Memory B cell (primary cell): Measurements from ENCODE around the gene ABCA3.

Source experiments
- ATAC-seq: fragments of 150-1000 bp; cut with Tn5 transposase; 2 replicates; pipeline ENCODE4 v1.10.0; 2021; ENCODE audit warnings: low read depth, mild to moderate bottlenecking, moderate library complexity
- DNase-seq, 2 donors: peaks; one replicate each; pipeline ENCODE4 v3.0.0; 2022; ENCODE audit warnings: low spot score in 2 of 2
- H3K27ac Mint-ChIP-seq: one replicate; pipeline ENCODE4 v1.8.0; 2022; ENCODE audit warnings: mild to moderate bottlenecking, moderate library complexity, mixed read lengths
- H3K27me3 Mint-ChIP-seq: one replicate; pipeline ENCODE4 v1.8.0; 2022; ENCODE audit warnings: mixed read lengths
- H3K36me3 Mint-ChIP-seq: one replicate; pipeline ENCODE4 v1.8.0; 2022; ENCODE audit warnings: mild to moderate bottlenecking, mixed read lengths
- H3K4me1 Mint-ChIP-seq: one replicate; pipeline ENCODE4 v1.8.0; 2022; ENCODE audit warnings: mixed read lengths
- H3K4me3 Mint-ChIP-seq: one replicate; pipeline ENCODE4 v1.8.0; 2022; ENCODE audit warnings: mild to moderate bottlenecking, moderate library complexity, mixed read lengths
- H3K9me3 Mint-ChIP-seq: one replicate; pipeline ENCODE4 v1.8.0; 2022; ENCODE audit warnings: mixed read lengths

Gene ABCA3

DNA sequence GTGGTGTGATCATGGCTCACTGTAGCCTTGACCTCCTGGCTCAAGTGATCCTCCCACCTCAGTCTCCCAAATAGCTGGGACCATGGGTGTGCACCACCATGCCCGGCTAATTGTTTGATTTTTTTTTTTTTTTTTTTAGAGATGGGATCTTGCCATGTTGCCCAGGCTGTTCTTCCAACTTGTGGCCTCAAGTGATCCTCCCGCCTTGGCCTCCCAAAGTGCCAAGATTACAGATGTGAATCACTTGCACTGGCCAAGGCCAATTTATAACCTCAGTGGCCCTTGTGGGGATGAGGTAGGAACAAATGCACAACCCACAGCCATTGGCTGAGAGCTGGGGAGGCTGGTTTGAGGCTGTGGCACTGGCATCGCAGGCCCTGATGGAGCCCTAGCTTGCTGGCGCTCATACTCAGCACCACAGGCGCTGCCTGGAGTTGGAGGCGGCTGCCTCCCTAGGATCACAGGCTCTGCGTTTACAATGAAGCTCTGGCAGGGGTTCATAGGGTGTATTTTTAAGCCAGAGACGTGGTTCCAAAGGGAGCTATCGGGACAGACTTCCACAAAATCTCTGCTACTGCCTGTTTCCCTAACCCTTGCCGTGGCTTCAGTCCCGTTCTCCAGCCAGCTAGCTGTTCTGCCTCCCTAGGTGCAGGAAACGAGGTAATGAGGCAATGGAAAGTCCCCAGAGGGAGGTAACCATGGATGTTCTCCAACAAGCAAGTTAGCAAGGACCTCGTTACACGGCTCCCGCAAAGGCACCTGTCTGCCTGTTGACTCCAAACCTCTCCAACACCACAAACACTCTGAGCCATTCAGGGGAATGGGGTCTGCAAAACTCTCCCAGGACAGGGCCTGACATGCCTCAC is 2.9 kb downstream of the ABCA3 start:
- Mint-ChIP-seq H3K9me3 (no peaks in the 10 kb centered on the region), H3K36me3 (no peaks in the 10 kb centered on the region), H3K27ac (no peak overlapping the region), H3K4me3 (no peak overlapping the region), H3K4me1 (peaks cover 6% of the 10 kb centered on the region), H3K27me3 (peaks cover 3% of the 10 kb centered on the region)
- ATAC-seq (no peak), DNase-seq (no peak)

DNA sequence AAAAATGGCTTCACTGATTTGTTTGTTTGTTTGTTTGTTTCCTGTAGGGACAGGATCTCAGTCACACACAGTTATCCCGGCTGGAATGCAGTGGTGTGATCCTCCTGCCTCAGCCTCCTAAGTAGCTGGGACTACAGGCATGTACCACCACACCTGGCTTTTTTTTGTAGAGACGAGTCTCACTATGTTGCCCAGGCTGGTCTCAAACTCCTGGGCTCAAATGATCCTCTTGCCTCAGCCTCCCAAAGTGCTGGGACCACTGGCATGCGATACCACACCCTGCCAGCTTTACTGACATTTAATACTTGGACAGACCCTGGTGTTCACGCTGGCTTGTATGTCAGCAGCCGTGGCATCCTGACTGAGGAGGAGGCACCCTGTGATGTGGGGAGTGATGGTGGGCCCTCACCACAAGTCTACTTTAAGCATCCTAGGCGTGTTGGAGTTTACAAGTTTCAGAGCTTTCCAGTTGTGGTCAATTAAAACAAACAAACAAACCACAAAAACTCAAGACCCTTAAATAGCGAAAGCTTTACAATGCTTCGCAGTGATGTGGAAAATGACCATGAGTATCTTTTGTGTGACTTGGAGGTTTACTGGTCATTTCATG is 5.1 kb downstream of the ABCA3 start:
- no peak for DNase-seq
- ATAC-seq = no peak
- peaks cover 4% of the 10 kb centered on the region for H3K4me1 Mint-ChIP-seq
- no peaks in the 10 kb centered on the region for H3K36me3 Mint-ChIP-seq
- no peak overlapping the region for H3K27ac Mint-ChIP-seq
- no peak overlapping the region for H3K4me3 Mint-ChIP-seq
- no peaks in the 10 kb centered on the region for H3K9me3 Mint-ChIP-seq
- H3K27me3 Mint-ChIP-seq = peaks cover 3% of the 10 kb centered on the region

DNA sequence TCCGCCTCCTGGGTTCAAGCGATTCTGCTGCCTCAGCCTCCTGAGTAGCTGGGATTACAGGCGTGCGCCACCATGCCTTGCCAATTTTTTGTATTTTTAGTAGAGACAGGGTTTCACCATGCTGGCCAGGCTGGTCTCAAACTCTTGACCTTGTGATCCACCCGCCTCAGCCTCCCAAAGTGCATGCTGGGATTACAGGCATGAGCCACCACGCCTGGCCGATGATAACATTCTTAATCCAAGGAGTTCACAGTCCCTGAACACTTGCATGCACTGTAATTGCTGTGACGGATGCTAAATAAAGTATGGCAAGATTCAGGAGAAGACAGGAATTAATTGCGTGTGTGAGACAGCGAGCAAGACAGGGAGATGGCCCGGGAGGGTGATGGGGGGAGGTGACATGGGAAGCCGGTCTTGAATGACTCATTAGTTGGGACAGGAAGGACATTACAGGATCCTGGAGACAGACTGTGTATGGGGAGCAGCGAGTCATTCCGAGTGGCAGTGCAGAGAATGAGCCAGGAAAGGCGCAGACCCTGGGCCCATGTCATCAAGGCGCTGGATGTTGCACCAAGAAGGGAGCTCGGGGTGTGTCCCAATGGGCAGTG is 6.7 kb downstream of the ABCA3 start:
- peaks cover 3% of the 10 kb centered on the region for H3K27me3 Mint-ChIP-seq
- H3K4me3 Mint-ChIP-seq = no peak overlapping the region
- H3K9me3 Mint-ChIP-seq = no peaks in the 10 kb centered on the region
- no peaks in the 10 kb centered on the region for H3K36me3 Mint-ChIP-seq
- no peaks in the 10 kb centered on the region for H3K4me1 Mint-ChIP-seq
- ATAC-seq = no peak
- no peak overlapping the region for H3K27ac Mint-ChIP-seq
- DNase-seq = no peak

DNA sequence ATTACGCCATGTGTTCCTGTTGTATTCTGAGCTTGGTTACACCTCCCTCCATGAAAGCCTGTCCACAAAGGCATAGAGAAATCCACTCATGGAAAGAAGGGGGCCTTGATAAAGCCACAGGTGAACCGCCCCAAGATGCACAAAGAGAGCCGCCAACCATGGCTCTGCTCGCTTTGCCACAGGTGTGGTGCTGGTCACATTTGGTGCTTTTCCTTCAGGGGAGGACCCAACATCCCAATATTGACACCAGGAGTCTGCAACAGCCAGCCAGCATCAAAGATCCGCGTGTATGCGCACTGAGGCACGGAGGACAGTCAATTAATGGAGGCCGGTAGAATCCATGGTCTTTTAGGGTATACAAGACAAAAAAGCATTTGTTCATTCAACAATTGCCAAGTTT is 7.3 kb downstream of the ABCA3 start:
- Mint-ChIP-seq H3K4me1 (no peaks in the 10 kb centered on the region), H3K36me3 (peaks cover 2% of the 10 kb centered on the region), H3K4me3 (no peak overlapping the region), H3K27me3 (peaks cover 4% of the 10 kb centered on the region), H3K27ac (no peak overlapping the region), H3K9me3 (no peaks in the 10 kb centered on the region)
- no peak for ATAC-seq
- DNase-seq = no peak

DNA sequence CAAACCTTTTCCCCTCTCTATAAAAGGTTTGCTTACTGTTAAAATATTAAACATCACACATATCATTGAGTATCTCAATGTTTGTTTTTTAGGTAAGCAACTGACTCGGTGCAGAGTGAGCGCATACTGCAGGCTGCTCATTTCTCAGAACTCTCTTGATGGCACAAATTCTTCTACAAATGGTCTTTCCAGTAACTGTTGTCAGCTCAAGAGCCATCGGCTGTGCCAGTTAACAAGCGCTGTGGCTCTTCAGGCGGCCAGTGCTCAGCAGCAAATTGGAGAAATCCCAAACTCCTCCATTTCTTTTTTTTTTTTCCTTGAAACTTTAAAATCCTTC is 8.6 kb downstream of the ABCA3 start:
- H3K4me1 Mint-ChIP-seq = no peaks in the 10 kb centered on the region
- no peak for DNase-seq
- no peak for ATAC-seq
- H3K4me3 Mint-ChIP-seq = no peak overlapping the region
- no peak overlapping the region for H3K27ac Mint-ChIP-seq
- no peaks in the 10 kb centered on the region for H3K9me3 Mint-ChIP-seq
- peaks cover 5% of the 10 kb centered on the region for H3K27me3 Mint-ChIP-seq
- H3K36me3 Mint-ChIP-seq = peaks cover 2% of the 10 kb centered on the region

DNA sequence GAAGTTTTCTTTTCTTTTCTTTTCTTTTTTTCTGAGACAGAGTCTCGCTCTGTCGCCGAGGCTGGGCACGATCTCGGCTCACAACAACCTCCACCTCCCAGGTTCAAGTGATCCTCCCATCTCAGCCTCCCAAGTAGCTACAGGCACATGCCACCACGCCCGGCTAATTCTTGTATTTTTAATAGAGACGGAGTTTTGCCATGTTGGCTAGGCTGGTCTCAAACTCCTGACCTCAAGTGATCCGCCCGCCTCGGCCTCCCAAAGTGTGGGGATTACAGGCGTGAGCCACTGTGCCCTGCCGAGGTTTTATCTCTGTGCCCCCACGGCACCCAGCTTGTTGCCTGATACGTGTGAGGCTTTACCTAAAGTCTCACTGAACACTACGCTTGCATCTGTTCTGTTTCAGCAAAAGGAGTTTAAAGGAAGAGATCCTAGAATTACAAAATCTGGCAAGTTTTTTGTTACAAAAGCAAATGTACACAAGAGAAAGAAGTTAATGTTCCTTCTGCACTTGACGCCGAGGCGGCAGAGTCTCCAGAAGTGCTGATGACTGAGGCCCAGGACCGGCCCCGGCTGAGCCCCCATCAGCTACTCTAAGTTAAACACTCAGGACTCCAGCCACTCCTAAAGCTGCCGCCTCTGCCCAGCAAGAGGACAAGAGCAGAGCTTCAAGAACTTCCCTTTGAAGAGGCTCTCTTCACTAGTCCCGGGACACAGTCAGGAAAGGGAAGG is 9.2 kb downstream of the ABCA3 start:
- Mint-ChIP-seq H3K4me1 (no peaks in the 10 kb centered on the region), H3K27me3 (peaks cover 5% of the 10 kb centered on the region), H3K27ac (no peak overlapping the region), H3K36me3 (peaks cover 2% of the 10 kb centered on the region), H3K4me3 (no peak overlapping the region), H3K9me3 (no peaks in the 10 kb centered on the region)
- DNase-seq (no peak), ATAC-seq (no peak)

DNA sequence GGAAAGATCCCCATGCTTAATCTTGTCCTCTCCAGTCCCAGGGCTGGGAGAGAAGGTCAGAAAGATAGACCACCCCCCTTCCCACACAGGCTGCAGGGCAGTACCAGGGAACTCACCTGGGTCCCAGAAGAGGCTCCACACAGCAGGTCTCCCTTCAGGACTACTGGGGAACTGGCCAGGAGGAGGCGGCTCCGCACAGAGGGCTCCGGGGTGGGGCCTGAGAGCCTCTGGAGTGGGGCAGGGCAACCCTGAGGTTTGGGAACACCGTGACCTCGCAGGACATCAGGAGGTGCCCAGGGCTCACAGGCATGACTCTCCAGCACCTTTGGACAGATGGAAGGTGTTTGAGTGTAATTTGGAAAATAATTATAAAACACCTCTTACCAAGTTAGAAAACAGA is 11.0 kb downstream of the ABCA3 start:
- ATAC-seq (no peak), DNase-seq (no peak)
- Mint-ChIP-seq H3K27ac (no peak overlapping the region), H3K4me3 (no peak overlapping the region), H3K9me3 (no peaks in the 10 kb centered on the region), H3K27me3 (peaks cover 5% of the 10 kb centered on the region), H3K36me3 (peaks cover 5% of the 10 kb centered on the region), H3K4me1 (no peaks in the 10 kb centered on the region)

DNA sequence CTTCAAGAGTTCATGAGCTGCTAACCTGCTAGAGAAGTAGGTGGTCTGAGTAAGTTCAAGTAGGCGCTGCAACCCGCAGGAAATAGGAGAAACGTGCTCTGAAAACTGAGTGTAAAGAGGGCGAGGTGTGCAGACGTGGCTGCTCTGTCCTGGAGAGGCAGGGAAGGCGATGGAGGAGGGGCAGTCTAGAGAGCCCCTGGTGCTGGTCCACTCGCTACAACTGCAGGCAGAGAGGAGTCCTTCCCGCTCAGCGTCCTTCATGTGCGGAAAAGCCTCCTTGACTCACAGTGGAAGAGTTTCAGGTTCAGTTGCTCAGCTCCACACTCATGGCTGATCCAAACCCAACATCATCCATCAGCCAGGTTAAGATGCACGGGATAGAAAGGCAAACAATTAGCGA is 12.1 kb downstream of the ABCA3 start:
- Mint-ChIP-seq H3K4me1 (no peaks in the 10 kb centered on the region), H3K27me3 (peaks cover 2% of the 10 kb centered on the region), H3K4me3 (no peak overlapping the region), H3K9me3 (no peaks in the 10 kb centered on the region), H3K27ac (no peak overlapping the region), H3K36me3 (peaks cover 5% of the 10 kb centered on the region)
- ATAC-seq (no peak), DNase-seq (no peak)

DNA sequence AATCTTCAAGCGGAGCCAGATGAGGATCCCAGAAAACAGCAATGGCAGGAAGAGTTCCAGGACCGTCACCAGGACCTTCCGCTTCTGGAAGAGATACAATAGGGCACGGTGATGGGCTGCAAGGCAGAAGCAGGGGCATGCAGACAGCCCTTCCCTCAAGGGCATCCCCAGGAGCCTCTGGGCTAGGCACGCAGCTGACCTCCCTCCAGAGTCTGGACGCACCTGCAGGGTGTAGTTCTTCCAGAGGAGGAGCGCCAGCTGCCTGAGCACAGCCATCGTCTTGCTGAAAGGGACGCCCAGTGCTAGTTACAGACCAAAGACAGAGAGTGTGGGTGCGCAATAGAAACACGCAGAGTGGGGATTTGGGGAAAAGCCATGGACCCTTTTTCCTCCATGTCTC is 14.3 kb downstream of the ABCA3 start:
- H3K27me3 Mint-ChIP-seq = peaks cover 2% of the 10 kb centered on the region
- H3K4me3 Mint-ChIP-seq = no peak overlapping the region
- DNase-seq (no peak), ATAC-seq (no peak)
- no peaks in the 10 kb centered on the region for H3K4me1 Mint-ChIP-seq
- H3K9me3 Mint-ChIP-seq = no peaks in the 10 kb centered on the region
- peaks cover 7% of the 10 kb centered on the region for H3K36me3 Mint-ChIP-seq
- H3K27ac Mint-ChIP-seq = no peak overlapping the region

DNA sequence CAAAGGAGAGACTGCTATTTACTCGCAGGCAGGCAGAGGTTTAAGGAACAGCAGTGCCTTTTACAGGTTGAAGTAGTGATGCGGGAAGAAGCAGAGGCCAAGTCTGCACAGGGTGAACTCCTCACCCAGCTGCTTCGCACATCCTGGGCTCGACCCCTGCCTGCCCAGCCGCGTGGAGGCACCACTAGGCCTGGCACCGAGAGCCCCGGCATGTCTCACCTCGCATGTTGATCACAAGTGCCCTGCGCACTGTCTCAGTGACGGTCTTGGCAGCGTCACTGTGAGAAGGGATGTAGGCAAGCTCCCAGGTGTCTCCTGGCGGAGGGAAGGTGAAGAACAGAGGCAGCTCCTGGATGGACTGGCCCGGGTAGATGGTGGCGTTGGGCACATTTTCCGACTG is 14.7 kb downstream of the ABCA3 start:
- Mint-ChIP-seq H3K36me3 (peaks cover 7% of the 10 kb centered on the region), H3K9me3 (no peaks in the 10 kb centered on the region), H3K4me3 (no peak overlapping the region), H3K27ac (no peak overlapping the region), H3K4me1 (no peaks in the 10 kb centered on the region), H3K27me3 (peaks cover 2% of the 10 kb centered on the region)
- no peak for DNase-seq
- no peak for ATAC-seq

DNA sequence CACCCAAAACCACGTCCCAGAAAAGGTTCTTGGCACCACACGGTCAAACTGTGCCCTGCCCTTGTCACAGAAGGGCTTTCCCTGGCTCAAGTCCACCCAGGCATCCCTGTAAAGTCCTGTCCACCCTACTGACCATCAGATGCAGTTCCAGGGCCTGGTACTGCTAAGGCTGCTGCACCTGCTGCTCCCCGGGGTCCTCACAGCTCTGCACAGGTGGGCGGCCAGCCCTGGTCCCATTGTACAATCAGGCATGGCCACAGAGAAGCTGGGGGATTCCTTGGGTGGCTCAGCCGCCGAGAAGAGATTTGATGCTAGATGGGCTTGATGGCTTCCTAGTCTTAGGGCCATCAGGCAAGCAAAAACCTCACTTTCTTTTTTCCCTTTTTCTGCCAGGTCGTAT is 15.3 kb downstream of the ABCA3 start:
- Mint-ChIP-seq H3K9me3 (no peaks in the 10 kb centered on the region), H3K4me3 (no peak overlapping the region), H3K27ac (no peak overlapping the region), H3K27me3 (peaks cover 2% of the 10 kb centered on the region), H3K4me1 (no peaks in the 10 kb centered on the region), H3K36me3 (peaks cover 7% of the 10 kb centered on the region)
- DNase-seq (no peak), ATAC-seq (no peak)

DNA sequence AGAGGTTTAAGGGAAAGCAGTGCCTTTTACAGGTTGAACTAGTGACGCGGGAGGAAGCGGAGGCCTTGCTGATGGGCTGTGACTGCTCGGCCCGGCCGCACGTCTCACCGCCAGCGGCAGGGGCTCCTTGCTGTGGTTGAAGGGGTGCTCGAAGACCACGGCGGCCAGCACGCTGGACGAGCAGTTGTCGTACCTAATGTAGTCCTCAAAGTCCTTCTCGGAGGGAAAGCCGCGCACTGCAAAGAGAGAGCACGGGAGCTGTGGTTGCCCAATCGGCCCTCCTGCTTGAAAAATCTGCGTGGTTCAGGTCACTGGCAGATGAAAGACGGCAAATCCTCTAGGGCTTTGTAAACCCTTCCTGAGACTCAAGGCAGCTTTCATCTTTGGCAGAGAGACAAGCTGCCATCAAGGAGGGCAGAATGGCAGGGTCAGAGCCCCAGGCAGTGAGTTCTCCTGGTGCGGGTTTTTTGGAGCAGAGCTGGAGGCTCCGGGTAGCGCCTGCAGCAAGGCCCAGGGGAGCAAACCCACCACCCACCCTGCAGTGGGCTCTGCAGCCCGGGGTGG is 16.1 kb downstream of the ABCA3 start:
- no peaks in the 10 kb centered on the region for H3K9me3 Mint-ChIP-seq
- no peaks in the 10 kb centered on the region for H3K4me1 Mint-ChIP-seq
- H3K27me3 Mint-ChIP-seq = peaks cover 2% of the 10 kb centered on the region
- no peak overlapping the region for H3K27ac Mint-ChIP-seq
- DNase-seq (no peak), ATAC-seq (no peak)
- H3K4me3 Mint-ChIP-seq = no peak overlapping the region
- peaks cover 9% of the 10 kb centered on the region for H3K36me3 Mint-ChIP-seq

DNA sequence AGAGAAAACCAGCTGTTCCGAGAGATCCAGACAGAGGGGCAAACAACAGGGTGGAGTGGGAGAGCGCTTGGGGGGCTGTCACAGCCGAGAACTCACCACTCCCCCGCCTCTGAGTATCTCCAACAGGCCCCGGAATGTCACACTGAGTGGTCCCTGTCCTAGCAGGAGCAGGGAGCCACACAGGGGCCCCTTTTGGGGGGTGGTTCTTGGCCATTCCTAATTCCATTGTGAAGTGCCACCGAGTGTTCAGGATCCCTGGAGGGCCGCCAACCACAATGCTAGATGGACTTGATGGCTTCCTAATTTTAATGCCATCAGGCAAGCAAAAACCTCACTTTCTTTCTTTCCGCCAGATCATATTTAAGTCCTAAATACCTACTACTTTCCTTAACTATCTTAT is 16.8 kb downstream of the ABCA3 start:
- Mint-ChIP-seq H3K4me3 (no peak overlapping the region), H3K9me3 (no peaks in the 10 kb centered on the region), H3K27ac (no peak overlapping the region), H3K4me1 (no peaks in the 10 kb centered on the region), H3K27me3 (peaks cover 2% of the 10 kb centered on the region), H3K36me3 (peaks cover 10% of the 10 kb centered on the region)
- DNase-seq = no peak
- ATAC-seq = no peak

DNA sequence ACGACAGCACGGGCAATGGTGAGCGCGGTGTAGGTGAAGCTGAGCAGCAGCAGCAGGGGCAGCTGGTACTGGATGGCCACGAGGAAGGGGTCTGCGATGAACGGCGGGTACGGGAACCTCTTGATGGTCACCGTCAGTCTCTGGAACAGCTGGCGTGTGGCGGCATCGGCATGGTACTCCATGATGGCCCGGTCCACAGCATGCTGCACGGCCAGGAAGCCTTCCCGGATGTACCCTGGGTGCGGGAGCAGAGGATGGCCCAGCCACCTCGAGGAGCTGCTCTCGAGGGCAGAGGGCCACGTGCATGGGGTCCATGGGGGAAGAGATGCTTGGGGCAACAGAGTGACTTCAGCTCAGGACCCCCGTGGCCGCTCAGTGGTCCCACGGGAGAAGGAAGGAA is 20.9 kb downstream of the ABCA3 start:
- H3K27ac Mint-ChIP-seq = no peak overlapping the region
- peaks cover 9% of the 10 kb centered on the region for H3K36me3 Mint-ChIP-seq
- H3K4me1 Mint-ChIP-seq = no peaks in the 10 kb centered on the region
- no peak for DNase-seq
- ATAC-seq = no peak
- H3K9me3 Mint-ChIP-seq = no peaks in the 10 kb centered on the region
- peaks cover 1% of the 10 kb centered on the region for H3K27me3 Mint-ChIP-seq
- no peak overlapping the region for H3K4me3 Mint-ChIP-seq
